Measurements from ENCODE around the gene KMT2A. TPM values are rescaled to one million over a fixed set of nuclear protein-coding genes. Genes with fewer than 3 reads are reported as not detected.

The KMT2A gene
- total and polyA plus RNA-seq, 10 of the 15 experiments (the other 5 are each of a cell fraction or from before 2014, with no cell fraction given) = 6.1 to 56.9 (median 25.4) TPM

GRCh38 chr11:118476676-118477075 is 40.4 kb downstream of the KMT2A start:
- RAD21 ChIA-PET (ENCODE audit: unreplicated experiment) = interaction anchor here (0.9 kb wide), 1 partner anchor 12 kb away, joined by 3 read pairs; no protein-coding TSS in a partner anchor
- FAIRE-seq = no peak
- Histone ChIP-seq H3K79me2 (ENCODE audit: control insufficient read depth, insufficient read depth, low read length) (no peaks in the 10 kb centered on the region; the same call in 1 of the 2 replicates), H3K4me1 (ENCODE audit: control insufficient read depth, insufficient read depth, low read length) (no peaks in the 10 kb centered on the region), H3K36me3 (ENCODE audit: control insufficient read depth in 2 of 2, insufficient read depth in 2 of 2, low read length in 1 of 2) (peaks cover 9 to 27% of the 10 kb centered on the region in 2 experiments), H3K27me3 (replicated peaks in 1 of 2; ENCODE audit: control insufficient read depth in 2 of 2, insufficient read depth in 2 of 2, low read length in 1 of 2) (no peaks in the 10 kb centered on the region), H3K9ac (ENCODE audit: control insufficient read depth, insufficient read depth, low read length) (no peak overlapping the region), H3K27ac (ENCODE audit: control insufficient read depth, insufficient read depth) (no peak overlapping the region), H4K20me1 (ENCODE audit: control insufficient read depth, insufficient read depth) (no peaks in the 10 kb centered on the region; the same call in 1 of the 2 replicates), H3K4me3 (no peak overlapping the region), H3K9me3 (replicated peaks; ENCODE audit: control insufficient read depth, insufficient read depth, low read length) (no peaks in the 10 kb centered on the region), H2AFZ (ENCODE audit: control insufficient read depth, low read depth, low read length) (no peak overlapping the region), H3K4me2 (ENCODE audit: control insufficient read depth, insufficient read depth) (no peak overlapping the region)
- no peak for DNase-seq (ENCODE audit: low read depth, low spot score)
- in situ Hi-C loops (cut with MboI) (loop anchor here (25.0 kb wide), 1 partner anchor 89 kb away; no protein-coding TSS in a partner anchor), intact Hi-C loops (cut with micrococcal nuclease; ENCODE audit: unreplicated experiment) (no loop called here)
- CTCF ChIA-PET = interaction anchor here (0.6 to 1.5 kb wide), 3 partner anchors 12 to 79 kb away, joined by 3 to 6 read pairs (median 4); no protein-coding TSS in a partner anchor
- BruUV-seq (replicated peaks) = no TSS peak
- WGBS (ENCODE audit: insufficient coverage, insufficient replicate concordance, low lambda C conversion rate, missing lambda C conversion rate) = 97% methylated on average over 7 of the region's 7 CpGs
- no peak for ATAC-seq
- SMC1A ChIA-PET (ENCODE audit: uncharacterized antibody, unreplicated experiment) = no interaction called here
- POLR2A ChIA-PET = interaction anchor here (1.3 kb wide), 1 partner anchor 28 kb away, joined by 3 read pairs; no protein-coding TSS in a partner anchor
- TF ChIP-seq NR2F1 (conservative IDR thresholded peaks at IDR 0.05) (no peak), RB1 (IDR thresholded peaks at IDR 0.05; ENCODE audit: borderline replicate concordance) (no peak), NKRF (conservative IDR thresholded peaks at IDR 0.05) (no peak), USF2 (IDR thresholded peaks at IDR 0.05; ENCODE audit: borderline replicate concordance, low read depth, low read length) (no peak), PAX5 (IDR thresholded peaks at IDR 0.05; ENCODE audit: borderline replicate concordance, low read depth, low read length) (no peak), EZH2 (IDR thresholded peaks at IDR 0.05; ENCODE audit: borderline replicate concordance, control insufficient read depth, low read depth, low read length) (no peak), NFIC (IDR thresholded peaks at IDR 0.05; ENCODE audit: low read depth, low read length) (no peak), E4F1 (IDR thresholded peaks at IDR 0.05; ENCODE audit: borderline replicate concordance, partially characterized antibody) (no peak), CHD4 (IDR thresholded peaks at IDR 0.05) (no peak), TBL1XR1 (IDR thresholded peaks at IDR 0.05; ENCODE audit: low read depth, low read length) (no peak), SUZ12 (IDR thresholded peaks at IDR 0.05; ENCODE audit: unreplicated experiment) (no peak), ZZZ3 (IDR thresholded peaks at IDR 0.05; ENCODE audit: control insufficient read depth, insufficient read length, low read depth) (no peak), FOXK2 (IDR thresholded peaks at IDR 0.05) (no peak), E2F4 (IDR thresholded peaks at IDR 0.05; ENCODE audit: low read depth, low read length) (no peak), HDAC2 (IDR thresholded peaks at IDR 0.05) (no peak), STAT1 (conservative IDR thresholded peaks at IDR 0.05) (no peak)
